HG02852 (cell line): ENCODE data around the gene SGPL1.
"Not testable (repeated sequence)": the region's sequence is repeated elsewhere in the genome, so short reads cannot be mapped to it uniquely, and the experiment has no call there.

Source experiments
- ATAC-seq: cut with Tn5 transposase; IDR thresholded peaks from one replicate; pipeline ENCODE4 v1.9.1; 2021; ENCODE audit warnings: mild to moderate bottlenecking, moderate library complexity; ENCODE audit not compliant: unreplicated experiment

SGPL1 gene

DNA sequence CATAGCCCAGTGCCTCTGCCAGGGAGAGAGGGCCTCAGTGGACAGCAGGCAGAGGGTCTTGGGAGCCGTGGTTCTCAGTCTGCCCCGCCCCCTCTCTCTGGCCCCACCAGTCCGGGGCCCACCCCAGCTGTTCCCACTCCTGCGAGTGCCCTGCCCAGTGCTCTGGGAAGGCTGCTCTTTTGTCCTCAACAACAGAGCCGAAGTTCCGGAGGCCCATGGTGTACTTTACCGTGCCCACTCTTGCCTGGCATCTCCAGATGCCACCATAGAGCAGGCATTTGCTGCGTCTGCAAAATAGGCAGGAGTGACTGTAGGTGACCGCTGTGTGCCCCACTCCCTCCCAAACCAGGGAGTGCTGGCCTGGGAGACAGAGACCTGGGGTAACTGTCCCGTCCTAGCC is 101.9 kb downstream of the SGPL1 start:
- no peak for ATAC-seq

DNA sequence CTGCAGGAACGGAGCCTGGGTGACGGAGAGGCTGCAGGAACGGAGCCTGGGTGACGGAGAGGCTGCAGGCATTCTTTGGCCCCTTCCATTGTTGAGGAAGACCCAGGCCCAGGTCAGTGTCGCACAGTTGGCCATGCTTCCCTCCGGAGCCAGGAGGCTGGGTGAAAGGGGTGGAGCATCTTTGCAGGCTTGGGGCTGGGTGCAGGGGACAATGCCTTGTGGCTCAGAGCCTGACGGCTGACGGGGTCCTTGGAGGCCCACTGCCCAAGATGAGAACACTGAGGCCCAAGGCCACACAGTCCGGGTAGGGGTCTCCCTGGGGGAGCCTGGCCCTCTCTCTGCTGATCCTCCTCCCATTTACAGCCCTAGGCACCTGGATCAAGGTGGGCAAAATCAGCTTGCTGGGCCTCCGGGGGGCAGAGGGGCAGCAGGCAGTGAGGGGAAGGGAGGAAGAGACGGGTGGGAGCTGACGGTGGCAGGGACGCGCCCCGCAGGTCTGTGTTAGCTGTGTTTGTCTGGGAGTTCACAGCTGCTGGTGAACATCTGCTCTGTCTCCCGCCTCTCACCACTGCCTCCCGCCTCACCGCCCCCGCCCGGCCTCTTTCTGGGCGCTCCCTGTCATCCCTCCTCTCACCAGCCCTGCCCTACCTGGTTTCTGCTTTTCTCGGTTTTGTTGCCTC is 103.2 kb downstream of the SGPL1 start:
- no peak for ATAC-seq

DNA sequence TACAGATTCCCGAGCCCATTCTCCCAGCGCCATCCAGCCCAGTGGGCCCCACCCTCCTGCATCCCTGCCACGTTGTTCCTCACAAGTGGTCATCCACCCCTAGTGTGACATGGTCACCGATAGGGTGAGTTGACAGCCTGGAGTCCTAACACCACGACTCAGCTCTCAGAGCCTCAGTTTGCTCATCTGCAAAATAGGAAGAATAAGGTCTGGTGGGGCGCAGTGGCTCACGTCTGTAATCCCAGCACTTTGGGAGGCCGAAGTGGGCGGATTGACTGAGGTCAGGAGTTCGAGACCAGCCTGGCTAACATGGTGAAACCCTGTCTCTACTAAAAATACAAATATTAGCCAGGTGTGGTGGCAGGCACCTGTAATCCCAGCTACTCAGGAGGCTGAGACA is 104.2 kb downstream of the SGPL1 start:
- ATAC-seq = not testable (repeated sequence)

DNA sequence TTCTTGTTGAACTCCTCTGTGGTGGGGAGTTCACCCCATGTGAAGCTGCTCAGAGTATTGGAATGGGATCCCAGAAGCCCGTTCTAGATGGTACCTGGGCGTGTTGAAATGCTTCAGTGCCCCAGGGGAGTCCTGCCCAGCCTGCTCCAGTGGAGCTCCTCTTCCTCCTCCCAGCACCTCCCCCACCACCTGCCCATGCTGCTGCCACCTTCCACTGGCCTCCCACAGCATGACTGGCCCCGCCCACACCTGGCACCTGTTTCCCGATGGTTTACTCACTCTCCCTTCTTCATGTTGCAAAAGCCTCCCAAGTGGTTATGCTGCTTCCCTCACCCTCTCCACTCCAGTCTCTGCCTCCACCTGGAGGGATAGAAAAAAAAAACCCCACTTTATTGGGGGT is 104.8 kb downstream of the SGPL1 start:
- ATAC-seq = no peak

DNA sequence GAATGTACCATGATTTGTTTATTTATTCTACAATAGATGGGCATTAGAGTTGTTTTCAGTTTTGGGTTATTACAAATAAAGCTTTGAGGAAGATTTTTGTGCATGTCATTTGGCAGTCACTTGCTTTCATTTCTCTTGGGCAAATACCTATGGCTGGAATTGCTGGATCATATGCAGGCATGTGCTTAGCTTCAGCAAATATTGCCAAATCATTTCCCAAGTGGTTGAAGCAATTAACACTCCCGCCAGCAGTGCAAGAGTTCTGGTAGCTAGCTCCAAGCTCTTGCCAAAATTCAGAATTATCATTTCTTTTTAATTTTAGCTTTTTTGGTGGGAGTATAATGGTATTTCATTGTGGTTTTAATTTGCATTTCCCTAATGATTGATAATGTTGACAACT is 105.5 kb downstream of the SGPL1 start:
- no peak for ATAC-seq

DNA sequence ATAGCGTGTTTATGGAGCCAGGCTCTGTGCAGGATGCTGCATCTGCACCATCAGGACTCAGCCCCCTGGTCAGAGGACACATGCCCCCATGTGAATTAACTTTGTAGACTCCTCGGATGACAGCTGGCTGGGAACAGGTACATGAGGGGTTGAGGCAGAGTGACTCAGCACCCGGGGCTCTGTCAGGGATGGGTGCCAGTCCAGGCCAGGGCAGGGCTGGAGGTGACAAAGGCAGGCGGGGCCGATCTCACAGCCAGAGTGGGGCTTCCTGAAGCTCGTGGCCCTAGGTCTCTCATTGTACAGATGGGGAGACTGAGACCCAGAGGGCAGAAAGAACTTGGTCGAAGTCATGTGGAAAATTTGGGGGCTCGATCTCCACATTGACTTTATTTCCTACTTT is 107.9 kb downstream of the SGPL1 start:
- ATAC-seq = no peak

DNA sequence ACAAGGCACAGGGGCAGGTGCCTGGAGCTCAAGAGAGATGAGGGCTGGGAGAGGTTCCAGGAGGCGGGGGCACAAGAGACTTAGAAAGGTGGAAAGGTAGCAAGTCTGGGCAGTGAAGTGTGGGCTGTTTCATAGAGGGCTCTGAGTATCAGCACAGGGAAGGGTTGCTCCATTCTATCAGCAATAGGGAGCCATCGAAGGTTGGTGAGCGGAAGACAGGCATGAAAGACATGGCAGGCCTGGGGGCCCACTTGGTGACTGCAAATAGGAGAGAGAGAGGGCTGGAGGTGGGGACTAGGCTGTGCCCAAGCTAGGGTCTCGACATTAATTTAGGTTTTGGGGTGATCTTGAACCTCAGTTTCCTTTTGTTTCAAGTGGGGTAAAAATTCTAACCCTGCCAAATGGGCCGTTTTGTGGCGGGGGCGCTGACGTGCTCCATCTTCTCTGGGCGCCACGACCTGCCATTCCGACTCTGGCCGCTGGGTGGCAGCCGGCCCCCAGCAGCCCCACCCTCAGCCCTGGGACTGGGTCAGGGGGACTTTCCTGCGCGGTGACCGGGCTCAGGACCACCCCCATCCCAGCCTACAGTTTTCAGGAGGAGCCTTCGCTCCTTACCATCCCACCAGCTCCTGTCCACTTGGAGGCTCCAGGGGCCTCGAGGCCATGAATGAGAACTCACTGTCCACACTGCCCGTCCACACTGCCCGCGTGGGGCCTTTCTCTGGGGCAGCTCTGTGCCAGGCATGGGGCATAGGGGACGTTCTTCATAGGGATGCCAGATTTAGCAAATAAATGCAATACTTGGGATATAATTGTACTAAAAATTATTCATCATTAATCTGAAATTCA is 109.9 kb downstream of the SGPL1 start:
- no peak for ATAC-seq

DNA sequence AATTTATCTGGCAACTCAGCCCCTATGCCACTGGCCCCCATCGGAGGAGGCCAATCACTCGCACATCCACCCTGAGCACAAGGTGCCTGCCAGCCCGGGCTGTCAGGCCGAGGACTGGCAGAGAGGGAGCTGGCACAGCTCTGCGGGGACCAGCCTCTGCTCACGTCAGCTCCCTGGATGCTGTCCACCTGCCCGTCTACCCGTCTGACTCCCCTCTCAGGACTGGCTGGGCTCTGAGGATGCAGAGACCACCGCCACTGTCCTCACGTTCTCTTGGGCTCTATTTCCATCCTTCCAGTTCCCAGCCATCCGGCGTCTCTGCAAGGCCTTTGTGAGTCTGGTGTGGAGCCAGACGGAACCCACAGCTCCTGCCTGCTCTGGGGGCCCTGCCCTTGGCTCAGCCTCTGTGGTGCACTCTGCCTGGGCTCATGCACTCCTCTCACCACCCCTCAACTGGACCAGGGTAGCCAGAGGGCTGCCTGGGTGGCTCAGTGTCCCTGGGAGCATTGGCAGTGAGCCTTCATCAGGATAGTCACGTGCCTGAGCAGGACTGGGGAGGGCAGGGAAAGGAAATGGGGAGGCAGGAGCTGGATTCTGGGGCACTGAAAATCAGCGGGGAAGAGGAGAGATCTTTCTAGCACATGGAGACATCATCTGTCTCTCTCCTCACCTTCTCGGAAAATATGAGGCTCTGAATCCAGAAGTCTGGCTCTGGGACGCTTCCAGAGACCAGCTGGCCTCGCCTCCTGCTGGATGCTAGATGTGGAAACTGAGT is 110.7 kb downstream of the SGPL1 start:
- no peak for ATAC-seq

DNA sequence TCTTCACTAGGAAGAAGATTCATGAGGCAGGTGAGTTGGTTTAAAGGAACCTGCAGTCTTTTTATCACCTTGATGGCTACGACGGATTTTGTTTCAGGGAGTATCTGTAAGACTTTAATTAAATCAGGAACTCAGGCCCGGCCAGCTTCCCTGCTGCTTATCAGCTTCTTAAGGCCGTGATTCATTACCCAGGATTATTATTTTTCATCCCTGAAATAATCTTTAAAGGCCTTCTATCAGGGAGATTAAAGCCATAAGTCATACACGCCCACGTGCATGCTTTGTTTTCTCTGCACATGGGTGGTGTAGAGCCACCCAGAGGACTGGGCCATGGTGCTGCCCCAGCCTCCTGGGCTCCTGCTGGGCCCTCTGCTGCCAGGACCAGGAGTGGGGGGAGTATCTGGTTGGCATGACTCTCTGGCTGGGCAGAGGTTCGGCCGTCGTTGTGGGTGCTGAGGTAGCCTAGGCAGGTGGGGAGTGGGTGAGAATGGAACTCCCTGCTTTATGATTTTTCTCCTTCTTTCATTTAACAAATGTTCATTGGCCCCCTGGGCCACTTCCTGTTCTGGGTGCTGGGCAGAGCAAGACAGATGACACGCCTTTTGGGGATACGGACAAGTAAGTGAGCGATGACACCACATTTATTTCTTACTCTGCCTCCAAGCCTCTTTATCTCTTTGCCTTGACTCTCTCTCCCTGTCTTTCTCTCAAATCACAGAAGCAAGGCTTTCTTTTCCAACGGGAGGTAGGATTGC is 111.6 kb downstream of the SGPL1 start:
- no peak for ATAC-seq

DNA sequence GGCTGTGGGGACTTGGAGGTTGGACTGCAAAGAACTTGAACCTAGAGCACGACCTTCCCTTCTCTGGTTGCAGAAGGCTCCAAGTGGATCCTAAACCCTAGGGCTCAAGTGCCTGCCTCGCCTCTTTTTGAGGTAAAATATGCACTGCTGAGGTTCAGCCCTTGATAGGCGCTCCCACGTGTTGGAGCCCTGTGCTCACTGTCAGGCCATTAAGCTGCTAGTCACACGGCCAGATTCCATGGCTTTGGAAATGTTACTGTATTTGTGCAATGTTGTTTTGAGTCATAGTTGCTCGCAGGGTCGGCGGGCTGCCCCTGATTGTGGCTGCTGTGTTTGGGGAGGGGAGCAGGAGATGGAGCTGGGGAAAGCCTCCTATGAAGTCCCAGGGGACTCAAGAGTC is 112.4 kb downstream of the SGPL1 start:
- no peak for ATAC-seq

DNA sequence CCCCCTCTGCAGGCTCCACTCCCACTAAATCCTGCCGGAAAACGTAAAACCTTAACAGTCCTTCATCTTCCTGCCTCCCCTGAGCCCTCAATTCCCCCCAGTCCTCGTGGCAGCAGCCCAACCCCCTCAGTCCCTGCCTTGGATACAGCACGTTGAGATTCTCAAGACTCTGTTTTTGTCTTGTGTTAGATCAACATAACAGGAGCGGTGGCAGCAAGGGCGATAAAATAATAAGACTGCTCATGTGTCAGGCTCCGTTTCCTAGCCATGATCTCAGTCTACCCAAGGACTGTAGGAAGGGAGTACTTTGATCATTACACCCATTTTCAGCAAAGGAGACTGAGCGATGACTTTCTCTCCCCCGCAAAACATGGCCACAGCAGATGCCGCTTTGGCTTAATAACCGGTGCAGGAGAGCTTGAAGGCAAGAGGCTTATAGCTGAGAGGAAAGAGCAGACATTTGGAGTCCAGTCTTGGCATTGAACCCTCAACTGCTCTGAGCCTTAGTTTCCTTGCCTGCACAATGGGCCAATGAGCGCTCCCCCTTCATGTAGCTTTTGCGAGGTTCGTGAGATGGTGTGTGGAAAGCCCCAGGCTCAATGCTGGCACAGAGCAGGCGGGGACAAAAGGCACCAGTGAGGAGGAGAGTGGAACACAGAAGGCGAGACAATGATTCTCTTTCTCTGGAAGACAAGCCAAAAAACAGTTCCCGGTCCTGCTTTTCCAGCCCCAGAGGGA is 114.7 kb downstream of the SGPL1 start:
- ATAC-seq = no peak
